GM13976 (cell line): ENCODE measurements around the gene GNA12.

Experiments
- DNase-seq: peaks from one replicate; pipeline ENCODE4 v3.0.0; 2012; ENCODE audit warnings: low spot score
- in situ Hi-C: fragments of 300-500 bp; cut with MboI; formaldehyde crosslinking; loops from one replicate; pipeline ENCODE4 v1.12.0; 2022; ENCODE audit warnings: low sequenced_read_pairs, mixed read lengths, inconsistent platforms; ENCODE audit not compliant: unreplicated experiment
- TF ChIP-seq, protein P1 (sequence below): IDR thresholded peaks from 2 replicates; pipeline ENCODE4 v1.5.1; 2012; ENCODE audit warnings: borderline replicate concordance, mild to moderate bottlenecking; ENCODE audit not compliant: insufficient read depth; ENCODE audit errors: extremely low read depth, missing control alignments, control extremely low read depth

GNA12 gene

GRCh38 chr7:2824678-2825461 is 19.2 kb downstream of the GNA12 start:
- peak; percentile 58 for DNase-seq
- in situ Hi-C loops: no loop called here
- TF ChIP-seq, protein P1, sequence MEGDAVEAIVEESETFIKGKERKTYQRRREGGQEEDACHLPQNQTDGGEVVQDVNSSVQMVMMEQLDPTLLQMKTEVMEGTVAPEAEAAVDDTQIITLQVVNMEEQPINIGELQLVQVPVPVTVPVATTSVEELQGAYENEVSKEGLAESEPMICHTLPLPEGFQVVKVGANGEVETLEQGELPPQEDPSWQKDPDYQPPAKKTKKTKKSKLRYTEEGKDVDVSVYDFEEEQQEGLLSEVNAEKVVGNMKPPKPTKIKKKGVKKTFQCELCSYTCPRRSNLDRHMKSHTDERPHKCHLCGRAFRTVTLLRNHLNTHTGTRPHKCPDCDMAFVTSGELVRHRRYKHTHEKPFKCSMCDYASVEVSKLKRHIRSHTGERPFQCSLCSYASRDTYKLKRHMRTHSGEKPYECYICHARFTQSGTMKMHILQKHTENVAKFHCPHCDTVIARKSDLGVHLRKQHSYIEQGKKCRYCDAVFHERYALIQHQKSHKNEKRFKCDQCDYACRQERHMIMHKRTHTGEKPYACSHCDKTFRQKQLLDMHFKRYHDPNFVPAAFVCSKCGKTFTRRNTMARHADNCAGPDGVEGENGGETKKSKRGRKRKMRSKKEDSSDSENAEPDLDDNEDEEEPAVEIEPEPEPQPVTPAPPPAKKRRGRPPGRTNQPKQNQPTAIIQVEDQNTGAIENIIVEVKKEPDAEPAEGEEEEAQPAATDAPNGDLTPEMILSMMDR: no peak

GRCh38 chr7:2824026-2824677 is 20.0 kb downstream of the GNA12 start:
- no peak for DNase-seq
- in situ Hi-C loops: no loop called here
- TF ChIP-seq, protein P1: no peak

GRCh38 chr7:2823130-2823529 is 21.0 kb downstream of the GNA12 start:
- in situ Hi-C loops: no loop called here
- no peak for DNase-seq
- TF ChIP-seq, protein P1: no peak

DNA sequence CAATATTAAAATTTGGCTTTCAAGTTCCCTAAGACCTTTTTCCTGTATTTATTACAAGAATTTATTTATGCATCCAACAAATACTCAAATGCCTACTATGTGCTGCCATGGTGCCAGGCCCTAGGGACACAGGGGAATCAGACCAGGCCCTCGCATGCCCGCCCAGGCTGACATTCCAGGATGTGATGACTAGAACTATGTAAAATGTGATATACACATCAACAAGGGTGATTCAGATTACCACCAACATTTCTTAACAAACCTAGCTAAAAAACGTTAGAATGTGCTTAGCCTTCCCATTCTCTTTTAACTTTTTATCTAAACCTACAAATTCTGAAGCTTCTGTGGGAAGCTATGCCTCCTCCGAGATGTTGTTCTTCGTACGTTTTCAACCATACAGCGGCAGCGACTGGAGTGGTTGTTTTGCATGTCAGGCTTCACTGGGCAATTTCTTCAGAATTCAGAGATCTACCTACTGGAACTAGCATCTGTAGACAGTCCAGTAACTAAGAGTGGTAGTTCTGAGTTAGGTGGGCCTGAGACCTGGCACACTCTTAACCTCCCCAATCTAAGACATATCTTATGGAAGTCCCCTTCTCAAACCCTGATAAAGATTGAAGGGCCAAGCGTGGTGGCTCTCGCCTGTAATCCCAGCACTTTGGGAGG is 22.1 kb downstream of the GNA12 start:
- in situ Hi-C loops: no loop called here
- DNase-seq: no peak
- TF ChIP-seq, protein P1: no peak

DNA sequence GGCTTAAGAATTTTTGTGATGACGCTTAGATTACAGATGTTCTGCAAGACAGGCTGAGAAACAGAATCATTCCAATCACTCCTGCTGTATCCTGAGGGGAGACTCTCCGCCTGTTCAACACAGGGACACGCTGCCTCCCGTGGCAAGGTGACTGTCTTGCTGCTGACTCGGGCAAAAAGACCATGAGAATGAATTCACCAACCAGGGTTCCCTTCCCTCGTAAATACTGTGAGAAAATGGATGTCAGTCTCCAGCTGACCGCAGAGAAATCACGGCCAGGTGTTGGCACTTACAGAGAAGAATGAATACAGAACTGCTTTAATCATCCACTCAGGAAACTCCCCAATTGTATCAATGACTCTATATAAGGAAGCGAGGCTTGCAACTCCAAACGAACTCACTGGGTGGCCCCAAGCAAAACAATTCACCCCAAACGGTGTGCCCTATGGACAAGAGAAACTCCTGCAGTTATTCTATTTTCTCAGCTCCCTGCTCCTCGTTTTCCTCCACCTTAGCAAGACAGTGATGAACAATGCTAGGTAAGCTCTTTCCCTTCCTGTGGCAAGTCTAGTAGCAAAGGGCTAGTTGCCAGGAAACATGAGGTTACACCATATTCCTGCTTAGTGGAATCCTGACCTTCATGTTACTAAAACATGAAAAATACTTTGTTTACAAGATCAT is 22.8 kb downstream of the GNA12 start:
- in situ Hi-C loops: no loop called here
- TF ChIP-seq, protein P1: no peak

GRCh38 chr7:2820508-2820934 is 23.6 kb downstream of the GNA12 start:
- in situ Hi-C loops: no loop called here
- DNase-seq: no peak
- TF ChIP-seq, protein P1: no peak

More for the DNA sequence above, 22.8 kb downstream of the GNA12 start:
- peak; percentile 72 for DNase-seq
